Neural progenitor cell (in vitro differentiated cells): Measurements from ENCODE around the gene LCA5L.

Experiments
- EZH2phosphoT487 ChIP-seq: fragments of 200-600 bp; sonication (generic); IDR thresholded peaks from 2 replicates; pipeline ENCODE4 v1.6.1; 2017; ENCODE audit warnings: antibody characterized with exemption
- TF ChIP-seq, protein P1 (sequence below): fragments of 200-600 bp; sonication (generic); IDR thresholded peaks from 2 replicates; pipeline ENCODE4 v1.5.1; 2017; ENCODE audit warnings: antibody characterized with exemption, mild to moderate bottlenecking

DNA sequence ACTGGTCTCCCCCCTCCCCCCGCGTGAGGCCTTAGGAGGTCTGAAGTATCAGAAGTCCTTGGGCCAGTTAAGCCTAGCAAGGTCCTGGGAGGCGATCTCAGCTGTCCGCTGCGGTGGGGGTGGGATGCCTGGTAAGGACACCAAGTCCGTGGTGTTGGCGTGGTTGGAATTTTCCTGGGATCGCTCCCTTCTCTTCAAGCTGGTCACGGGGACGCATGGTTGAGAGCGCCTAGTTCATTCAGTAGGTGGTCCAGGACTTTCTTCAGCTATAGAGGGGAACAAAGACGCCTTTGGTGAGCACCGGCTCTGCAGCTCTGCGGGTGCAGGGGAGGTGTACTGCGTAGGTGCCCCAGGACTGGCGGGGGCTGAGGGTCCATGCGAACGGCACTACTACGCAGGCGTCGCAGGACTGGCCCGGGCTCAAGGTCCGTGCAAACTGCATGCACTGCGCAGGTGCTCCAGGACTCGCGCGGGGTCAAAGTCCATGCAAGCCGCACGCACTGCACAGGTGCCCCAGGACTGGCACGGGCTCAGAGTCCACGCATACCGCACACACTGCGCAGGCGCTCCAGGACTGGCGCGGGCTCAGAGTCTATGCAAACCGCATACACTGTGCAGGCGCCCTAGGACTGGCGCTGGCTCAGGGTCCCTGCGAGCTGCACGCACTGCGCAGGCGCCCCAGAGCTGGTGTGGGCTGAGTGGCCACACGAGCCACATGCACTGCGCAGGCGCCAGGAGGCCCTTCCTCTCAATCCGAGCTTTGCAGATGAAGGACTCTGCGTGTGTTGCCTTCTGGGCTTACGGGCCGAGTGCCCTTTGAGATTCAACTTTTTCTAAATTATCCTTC lies 60.1 kb downstream of the LCA5L start:
- TF ChIP-seq, protein P1, sequence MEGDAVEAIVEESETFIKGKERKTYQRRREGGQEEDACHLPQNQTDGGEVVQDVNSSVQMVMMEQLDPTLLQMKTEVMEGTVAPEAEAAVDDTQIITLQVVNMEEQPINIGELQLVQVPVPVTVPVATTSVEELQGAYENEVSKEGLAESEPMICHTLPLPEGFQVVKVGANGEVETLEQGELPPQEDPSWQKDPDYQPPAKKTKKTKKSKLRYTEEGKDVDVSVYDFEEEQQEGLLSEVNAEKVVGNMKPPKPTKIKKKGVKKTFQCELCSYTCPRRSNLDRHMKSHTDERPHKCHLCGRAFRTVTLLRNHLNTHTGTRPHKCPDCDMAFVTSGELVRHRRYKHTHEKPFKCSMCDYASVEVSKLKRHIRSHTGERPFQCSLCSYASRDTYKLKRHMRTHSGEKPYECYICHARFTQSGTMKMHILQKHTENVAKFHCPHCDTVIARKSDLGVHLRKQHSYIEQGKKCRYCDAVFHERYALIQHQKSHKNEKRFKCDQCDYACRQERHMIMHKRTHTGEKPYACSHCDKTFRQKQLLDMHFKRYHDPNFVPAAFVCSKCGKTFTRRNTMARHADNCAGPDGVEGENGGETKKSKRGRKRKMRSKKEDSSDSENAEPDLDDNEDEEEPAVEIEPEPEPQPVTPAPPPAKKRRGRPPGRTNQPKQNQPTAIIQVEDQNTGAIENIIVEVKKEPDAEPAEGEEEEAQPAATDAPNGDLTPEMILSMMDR: no peak
- TF ChIP-seq EZH2phosphoT487: no peak
